HEK293 (cell line): Measurements from ENCODE around the gene ALS2.

Source experiments
- CTCF ChIA-PET: fragments of 350-600 bp; formaldehyde crosslinking; extraction: SDS; loops from one replicate; lab custom pipeline; 2021; ENCODE audit warnings: antibody characterized with exemption; lab: Yijun Ruan, JAX
- POLR2A ChIA-PET: fragments of 300-600 bp; formaldehyde crosslinking; extraction: SDS; loops from one replicate; lab custom pipeline; 2020; ENCODE audit warnings: antibody characterized with exemption, inconsistent platforms; lab: Yijun Ruan, JAX
- H3K27ac ChIP-seq: fragments of 200-500 bp; sonication (Bioruptor generic); 2 replicates; pipeline ENCODE4 v1.5.1; 2014; ENCODE audit warnings: low read depth, low read length, control low read depth, inconsistent platforms; ENCODE audit errors: extremely low read depth
- H3K36me3 ChIP-seq, 2 experiments: fragments of 200-500 bp in 1 of 2; sonication (Bioruptor generic) in 1 of 2; 1 replicate in 1 of 2; 2 replicates in 1 of 2; pipeline ENCODE4 v1.5.1; 2014 to 2017; ENCODE audit warnings: inconsistent platforms in 2 of 2, low read length in 2 of 2; ENCODE audit not compliant: control insufficient read depth in 2 of 2, insufficient read depth in 1 of 2
- H3K4me1 ChIP-seq: fragments of 200-500 bp; sonication (Bioruptor generic); 2 replicates; pipeline ENCODE4 v1.5.1; 2014; ENCODE audit warnings: mild to moderate bottlenecking, low read length, inconsistent platforms; ENCODE audit not compliant: control insufficient read depth, insufficient read depth
- H3K4me3 ChIP-seq: 2 replicates; pipeline ENCODE4 v1.5.1; 2011; ENCODE audit warnings: low read depth, mild to moderate bottlenecking, control low read depth, low read length, moderate library complexity
- H3K9me3 ChIP-seq: fragments of 200-500 bp; sonication (Bioruptor generic); 2 replicates; pipeline ENCODE4 v1.5.1; 2014; ENCODE audit warnings: low read depth, low read length, inconsistent platforms; ENCODE audit not compliant: control insufficient read depth, insufficient read depth
- BCL11A ChIP-seq: fragments of 450-650 bp; formaldehyde crosslinking; IDR thresholded peaks from 2 replicates; pipeline ENCODE4 v1.5.1; 2016; ENCODE audit warnings: low read depth, missing biosample characterization, missing genetic modification characterization
- BCL6B ChIP-seq: fragments of 450-650 bp; formaldehyde crosslinking; IDR thresholded peaks from 2 replicates; pipeline ENCODE4 v1.5.1; 2017; ENCODE audit warnings: missing biosample characterization, missing genetic modification characterization
- GLIS1 ChIP-seq: fragments of 450-650 bp; formaldehyde crosslinking; IDR thresholded peaks from 2 replicates; pipeline ENCODE4 v1.5.1; 2016; ENCODE audit warnings: missing biosample characterization, missing genetic modification characterization
- INSM2 ChIP-seq: fragments of 450-650 bp; formaldehyde crosslinking; IDR thresholded peaks from 2 replicates; pipeline ENCODE4 v1.5.1; 2016; ENCODE audit warnings: missing biosample characterization, missing genetic modification characterization
- ZBTB10 ChIP-seq: fragments of 450-650 bp; formaldehyde crosslinking; IDR thresholded peaks from 2 replicates; pipeline ENCODE4 v1.5.1; 2016; ENCODE audit warnings: missing biosample characterization, missing genetic modification characterization
- ZBTB21 ChIP-seq: fragments of 450-650 bp; formaldehyde crosslinking; IDR thresholded peaks from 2 replicates; pipeline ENCODE4 v1.5.1; 2017; ENCODE audit warnings: missing biosample characterization, missing genetic modification characterization
- ZEB2 ChIP-seq: fragments of 450-650 bp; formaldehyde crosslinking; IDR thresholded peaks from 2 replicates; pipeline ENCODE4 v1.5.1; 2016; ENCODE audit warnings: missing biosample characterization, missing genetic modification characterization
- ZNF133 ChIP-seq: fragments of 450-650 bp; formaldehyde crosslinking; IDR thresholded peaks from 2 replicates; pipeline ENCODE4 v1.5.1; 2016; ENCODE audit warnings: missing biosample characterization, missing genetic modification characterization
- ZNF138 ChIP-seq: fragments of 450-650 bp; formaldehyde crosslinking; IDR thresholded peaks from 2 replicates; pipeline ENCODE4 v1.5.1; 2016; ENCODE audit warnings: missing biosample characterization, missing genetic modification characterization, borderline replicate concordance
- ZNF146 ChIP-seq: fragments of 450-650 bp; formaldehyde crosslinking; IDR thresholded peaks from 2 replicates; pipeline ENCODE4 v1.5.1; 2016; ENCODE audit warnings: missing biosample characterization, missing genetic modification characterization
- ZNF155 ChIP-seq: fragments of 450-650 bp; formaldehyde crosslinking; IDR thresholded peaks from 2 replicates; pipeline ENCODE4 v1.5.1; 2016; ENCODE audit warnings: missing biosample characterization, missing genetic modification characterization
- ZNF19 ChIP-seq: fragments of 450-650 bp; formaldehyde crosslinking; IDR thresholded peaks from 2 replicates; pipeline ENCODE4; 2016; ENCODE audit warnings: missing biosample characterization, missing genetic modification characterization, low read depth
- ZNF239 ChIP-seq: fragments of 450-650 bp; formaldehyde crosslinking; IDR thresholded peaks from 2 replicates; pipeline ENCODE4 v1.5.1; 2016; ENCODE audit warnings: missing biosample characterization, missing genetic modification characterization
- ZNF280D ChIP-seq: fragments of 450-650 bp; formaldehyde crosslinking; IDR thresholded peaks from 2 replicates; pipeline ENCODE4 v1.5.1; 2016; ENCODE audit warnings: missing biosample characterization, missing genetic modification characterization
- ZNF311 ChIP-seq: fragments of 450-650 bp; formaldehyde crosslinking; IDR thresholded peaks from 2 replicates; pipeline ENCODE4 v1.5.1; 2017; ENCODE audit warnings: missing biosample characterization, missing genetic modification characterization, borderline replicate concordance
- ZNF433 ChIP-seq: fragments of 450-650 bp; formaldehyde crosslinking; IDR thresholded peaks from 2 replicates; pipeline ENCODE4 v1.5.1; 2016; ENCODE audit warnings: missing biosample characterization, missing genetic modification characterization, low read depth
- ZNF48 ChIP-seq: fragments of 450-650 bp; formaldehyde crosslinking; IDR thresholded peaks from 2 replicates; pipeline ENCODE4 v1.5.1; 2016; ENCODE audit warnings: missing biosample characterization, missing genetic modification characterization
- ZNF518A ChIP-seq: fragments of 450-650 bp; formaldehyde crosslinking; conservative IDR thresholded peaks from 2 replicates; pipeline ENCODE4 v1.5.1; 2016; ENCODE audit warnings: low read depth, missing biosample characterization, missing genetic modification characterization
- ZNF529 ChIP-seq: fragments of 450-650 bp; formaldehyde crosslinking; IDR thresholded peaks from 2 replicates; pipeline ENCODE4 v1.5.1; 2017; ENCODE audit warnings: missing genetic modification characterization, missing biosample characterization; ENCODE audit not compliant: insufficient replicate concordance
- ZNF658 ChIP-seq: fragments of 450-650 bp; formaldehyde crosslinking; IDR thresholded peaks from 2 replicates; pipeline ENCODE4; 2016; ENCODE audit warnings: missing biosample characterization, missing genetic modification characterization
- ZNF791 ChIP-seq: fragments of 450-650 bp; formaldehyde crosslinking; IDR thresholded peaks from 2 replicates; pipeline ENCODE4 v1.5.1; 2016; ENCODE audit warnings: missing biosample characterization, missing genetic modification characterization

The ALS2 gene

GRCh38 chr2:201773990-201774389 lies 6.7 kb downstream of the ALS2 start:
- no peaks in the 10 kb centered on the region for H3K9me3 ChIP-seq
- no peak overlapping the region for H3K4me3 ChIP-seq
- H3K4me1 ChIP-seq, result peaks cover 14% of the 10 kb centered on the region
- TF ChIP-seq ZNF155 (no peak), ZNF133 (tag by site-specific recombination) (no peak), ZEB2 (tag by site-specific recombination) (no peak), BCL11A (tag by site-specific recombination) (no peak), ZNF48 (tag by site-specific recombination) (no peak), INSM2 (no peak), ZNF518A (tag by site-specific recombination) (no peak)
- no peak overlapping the region for H3K27ac ChIP-seq
- H3K36me3 ChIP-seq, result no peaks in the 10 kb centered on the region
- ChIA-PET POLR2A (no interaction called here), CTCF (interaction anchor here (0.7 kb wide), 1 partner anchor 330 kb away, joined by 3 read pairs; no protein-coding TSS in a partner anchor)

- peaks cover 4 to 15% of the 10 kb centered on the region in 2 experiments; a peak in 2 of 3 replicates for H3K36me3 ChIP-seq
- H3K4me3 ChIP-seq, result no peak overlapping the region
- H3K4me1 ChIP-seq, result peaks cover 6% of the 10 kb centered on the region
- H3K27ac ChIP-seq, result no peak overlapping the region
- POLR2A ChIA-PET, result interaction anchor here (2.0 kb wide), 1 partner anchor 11 kb away, joined by 7 read pairs; the partner anchor contains the start of gene ALS2
- no peaks in the 10 kb centered on the region for H3K9me3 ChIP-seq
- CTCF ChIA-PET, result interaction anchor here (0.7 kb wide), 1 partner anchor 415 kb away, joined by 3 read pairs; no protein-coding TSS in a partner anchor
- TF ChIP-seq ZNF791, result no peak
- TF ChIP-seq ZNF19 (tag by site-specific recombination), result no peak
- no peak for TF ChIP-seq GLIS1
- no peak for TF ChIP-seq ZNF529 (tag by site-specific recombination)
- TF ChIP-seq ZNF280D, result no peak
- TF ChIP-seq ZNF311 (tag by site-specific recombination), result no peak
- no peak for TF ChIP-seq BCL6B
- TF ChIP-seq ZNF146, result no peak
- TF ChIP-seq ZNF433 (tag by site-specific recombination), result no peak
- TF ChIP-seq ZNF138 (tag by site-specific recombination), result no peak
- no peak for TF ChIP-seq ZBTB10
- TF ChIP-seq ZNF239 (tag by site-specific recombination), result no peak
- no peak for TF ChIP-seq ZBTB21 (tag by site-specific recombination)
- TF ChIP-seq ZNF658 (tag by site-specific recombination), result no peak
Measured at GRCh38 chr2:201769666-201770373, 10.9 kb downstream of the ALS2 start.
